Measurements from ENCODE around the gene LCLAT1. TPM values are rescaled to one million over a fixed set of nuclear protein-coding genes. Genes with fewer than 3 reads are reported as not detected.
A peak's percentile ranks its signal among the peaks of the same experiment; 100 is the strongest.
"Not testable (repeated sequence)": the region's sequence is repeated elsewhere in the genome, so short reads cannot be mapped to it uniquely, and the experiment has no call there.

LCLAT1 gene
- total RNA-seq, 2 donors from 2014 or later = 8.1 to 24.1 TPM

- no peak for DNase-seq (ENCODE audit: low spot score in 2 of 2)
- Mint-ChIP-seq H3K27ac (no peak overlapping the region), H3K36me3 (peaks cover 6 to 40% of the 10 kb centered on the region in 2 donors), H3K9me3 (peaks cover under 1 to 1% of the 10 kb centered on the region in 2 donors)
- no peak for ATAC-seq
These were observed 44.2 kb downstream of the LCLAT1 start for GRCh38 chr2:30491225-30491624.

GRCh38 chr2:30492185-30492584 is 45.1 kb downstream of the LCLAT1 start:
- H3K36me3 Mint-ChIP-seq = peaks cover 6 to 39% of the 10 kb centered on the region in 2 donors
- H3K27ac Mint-ChIP-seq = no peak overlapping the region
- ATAC-seq = no peak
- H3K9me3 Mint-ChIP-seq = peaks cover 8 to 9% of the 10 kb centered on the region in 2 donors
- DNase-seq (ENCODE audit: low spot score in 2 of 2) = no peak

- DNase-seq (ENCODE audit: low spot score in 2 of 2) (no peak), ATAC-seq (no peak)
- Mint-ChIP-seq H3K36me3 (peaks cover 7 to 38% of the 10 kb centered on the region in 2 donors), H3K27ac (no peak overlapping the region), H3K9me3 (peaks cover 9 to 11% of the 10 kb centered on the region in 2 donors)
These were observed 45.6 kb downstream of the LCLAT1 start for GRCh38 chr2:30492619-30493018.

DNA sequence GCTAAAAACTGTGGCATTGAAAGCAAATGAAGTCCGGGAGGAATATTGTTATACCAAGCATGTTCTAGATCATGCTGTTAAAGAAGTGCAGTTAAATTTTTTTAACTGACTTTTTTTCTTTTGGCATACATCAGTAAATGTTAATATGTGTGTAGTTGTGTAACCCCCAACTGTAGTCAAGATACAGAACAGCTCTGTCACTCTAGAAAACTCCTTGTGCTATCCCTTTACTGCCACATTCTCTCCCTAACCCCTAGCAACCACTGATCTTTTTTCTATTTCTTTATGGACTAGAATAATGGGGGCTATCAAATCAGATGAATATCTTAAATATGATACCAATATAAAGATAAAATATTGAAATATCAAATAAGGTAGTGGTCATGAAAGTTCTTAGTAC is 46.4 kb downstream of the LCLAT1 start:
- no peak for ATAC-seq
- Mint-ChIP-seq H3K36me3 (peaks cover 15 to 46% of the 10 kb centered on the region in 2 donors), H3K9me3 (peaks cover 17% of the 10 kb centered on the region in 2 donors), H3K27ac (no peak overlapping the region)
- DNase-seq (ENCODE audit: low spot score in 2 of 2) = no peak

- H3K27ac Mint-ChIP-seq = peak overlapping the region in 1 of 2 donors; percentile 67
- DNase-seq (ENCODE audit: low spot score in 2 of 2) = not testable (repeated sequence)
- H3K36me3 Mint-ChIP-seq = peaks cover 27 to 52% of the 10 kb centered on the region in 2 donors
- ATAC-seq = peak in 1 of 2 donors; percentile 20
- peaks cover 26 to 30% of the 10 kb centered on the region in 2 donors for H3K9me3 Mint-ChIP-seq
These were observed 48.9 kb downstream of the LCLAT1 start for GRCh38 chr2:30495896-30496295.

- peaks cover 30 to 76% of the 10 kb centered on the region in 2 donors for H3K36me3 Mint-ChIP-seq
- H3K9me3 Mint-ChIP-seq = peaks cover 29 to 33% of the 10 kb centered on the region in 2 donors
- no peak for DNase-seq (ENCODE audit: low spot score in 2 of 2)
- ATAC-seq = no peak
- H3K27ac Mint-ChIP-seq = no peak overlapping the region
These were observed 52.6 kb downstream of the LCLAT1 start for GRCh38 chr2:30499681-30500080.

DNA sequence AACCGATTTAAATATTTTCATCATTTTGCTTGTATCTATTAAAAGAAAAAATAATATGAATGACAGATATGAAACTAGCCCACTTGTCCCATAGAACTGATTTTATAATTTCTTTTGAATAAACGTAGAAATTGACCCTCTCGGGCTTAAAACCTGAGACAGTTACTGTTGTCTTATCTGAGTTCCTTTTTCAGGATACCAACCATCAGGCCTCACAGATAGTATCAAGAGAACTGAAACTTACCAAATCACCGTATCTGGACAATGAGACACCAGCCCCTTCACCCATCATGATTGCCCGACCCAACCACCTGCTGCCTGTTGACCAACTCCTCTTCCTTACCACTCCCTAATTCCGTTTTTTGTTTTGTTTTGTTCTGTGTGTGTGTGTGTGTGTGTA is 53.7 kb downstream of the LCLAT1 start:
- Mint-ChIP-seq H3K27ac (no peak overlapping the region), H3K9me3 (peaks cover 29 to 33% of the 10 kb centered on the region in 2 donors), H3K36me3 (peaks cover 28 to 71% of the 10 kb centered on the region in 2 donors)
- ATAC-seq (no peak), DNase-seq (ENCODE audit: low spot score in 2 of 2) (no peak)

GRCh38 chr2:30502310-30502709 is 55.3 kb downstream of the LCLAT1 start:
- DNase-seq (ENCODE audit: low spot score in 2 of 2) (no peak), ATAC-seq (no peak)
- H3K27ac Mint-ChIP-seq = peak overlapping the region in 1 of 2 donors; percentile 77
- peaks cover 21 to 24% of the 10 kb centered on the region in 2 donors for H3K9me3 Mint-ChIP-seq
- peaks cover 24 to 56% of the 10 kb centered on the region in 2 donors for H3K36me3 Mint-ChIP-seq

GRCh38 chr2:30503007-30503694 is 56.1 kb downstream of the LCLAT1 start:
- Mint-ChIP-seq H3K27ac (peak overlapping the region; percentile 68 to 77), H3K36me3 (peaks cover 19 to 56% of the 10 kb centered on the region in 2 donors), H3K9me3 (peaks cover 15 to 20% of the 10 kb centered on the region in 2 donors)
- DNase-seq (ENCODE audit: low spot score in 2 of 2) = no peak
- peak; percentile 28 to 37 for ATAC-seq

DNA sequence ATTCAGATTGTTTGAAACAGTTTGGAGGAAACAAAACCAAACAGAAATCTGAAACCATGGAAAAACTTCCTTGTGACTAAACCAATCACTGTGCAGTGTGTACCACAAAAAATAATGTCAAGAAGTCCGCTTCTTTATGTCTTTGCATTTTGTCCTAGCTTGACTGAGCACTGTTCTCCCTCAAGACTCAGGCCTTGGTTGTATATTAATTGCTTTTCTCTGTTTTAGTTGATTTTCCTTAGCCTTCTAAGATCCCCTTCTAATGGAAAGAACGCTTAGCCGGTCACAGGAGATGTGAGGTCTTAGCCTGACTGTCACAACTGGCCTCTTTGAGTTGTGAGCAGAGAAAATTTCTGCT is 56.6 kb downstream of the LCLAT1 start:
- peak in 1 of 2 donors; percentile 43 for ATAC-seq
- Mint-ChIP-seq H3K27ac (peak overlapping the region in 1 of 2 donors; percentile 77), H3K9me3 (peaks cover 9 to 19% of the 10 kb centered on the region in 2 donors), H3K36me3 (peaks cover 19 to 55% of the 10 kb centered on the region in 2 donors)
- DNase-seq (ENCODE audit: low spot score in 2 of 2) = no peak

DNA sequence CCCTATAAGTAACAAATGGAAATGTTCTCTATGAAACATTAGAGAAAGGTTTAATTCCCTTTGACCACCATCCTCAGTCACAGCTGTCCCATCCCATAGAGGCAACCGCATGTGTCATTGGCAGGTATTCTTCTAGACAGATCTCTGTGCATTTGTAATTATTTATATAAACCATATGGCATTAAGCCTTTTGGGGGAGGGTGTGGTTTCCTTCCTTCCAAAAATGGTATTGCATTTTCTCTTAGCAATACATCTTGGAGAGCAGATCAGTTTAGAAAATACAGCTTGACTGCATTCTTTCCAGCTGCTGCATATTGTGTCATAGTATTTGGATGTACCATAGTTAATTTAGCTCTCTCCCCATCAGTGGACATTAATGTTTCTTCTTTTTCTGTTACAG is 57.7 kb downstream of the LCLAT1 start:
- Mint-ChIP-seq H3K27ac (no peak overlapping the region), H3K36me3 (peaks cover 11 to 45% of the 10 kb centered on the region in 2 donors), H3K9me3 (peaks cover 5 to 11% of the 10 kb centered on the region in 2 donors)
- ATAC-seq (no peak), DNase-seq (ENCODE audit: low spot score in 2 of 2) (no peak)

- Mint-ChIP-seq H3K27ac (no peak overlapping the region), H3K9me3 (peaks cover 5 to 11% of the 10 kb centered on the region in 2 donors), H3K36me3 (peaks cover 11 to 40% of the 10 kb centered on the region in 2 donors)
- ATAC-seq (no peak), DNase-seq (ENCODE audit: low spot score in 2 of 2) (no peak)
These were observed 58.6 kb downstream of the LCLAT1 start for GRCh38 chr2:30505500-30506180.

DNA sequence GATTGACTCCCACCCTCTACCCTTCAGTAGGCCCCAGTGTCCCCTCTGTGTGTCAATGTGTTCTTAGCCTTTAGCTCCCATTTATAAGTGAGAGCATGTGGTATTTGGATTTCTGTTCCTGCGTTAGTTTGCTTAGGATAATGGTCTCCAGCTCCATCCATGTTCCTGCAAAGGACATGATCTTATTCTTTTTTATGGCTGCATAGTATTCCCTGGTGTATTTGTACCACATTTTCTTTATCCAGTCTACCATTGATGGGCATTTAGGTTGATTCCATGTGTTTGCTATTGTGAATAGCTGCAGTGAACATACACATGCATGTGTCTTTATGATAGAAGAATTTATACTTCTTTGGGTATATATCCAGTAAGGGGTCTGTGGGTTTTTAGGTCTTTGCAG is 60.4 kb downstream of the LCLAT1 start:
- DNase-seq (ENCODE audit: low spot score in 2 of 2); H3K9me3 Mint-ChIP-seq; H3K27ac Mint-ChIP-seq; ATAC-seq: not testable (repeated sequence)
- H3K36me3 Mint-ChIP-seq = peaks cover 6 to 21% of the 10 kb centered on the region in 2 donors

GRCh38 chr2:30509716-30510115 is 62.7 kb downstream of the LCLAT1 start:
- H3K9me3 Mint-ChIP-seq = peaks cover 0 to 6% of the 10 kb centered on the region in 2 donors
- peaks cover 6 to 12% of the 10 kb centered on the region in 2 donors for H3K36me3 Mint-ChIP-seq
- ATAC-seq (no peak), DNase-seq (ENCODE audit: low spot score in 2 of 2) (no peak)
- no peak overlapping the region for H3K27ac Mint-ChIP-seq

GRCh38 chr2:30510409-30510808 is 63.4 kb downstream of the LCLAT1 start:
- H3K27ac Mint-ChIP-seq = no peak overlapping the region
- no peak for ATAC-seq
- peaks cover 0 to 6% of the 10 kb centered on the region in 2 donors for H3K9me3 Mint-ChIP-seq
- peaks cover 6 to 12% of the 10 kb centered on the region in 2 donors for H3K36me3 Mint-ChIP-seq
- DNase-seq (ENCODE audit: low spot score in 2 of 2) = no peak

DNA sequence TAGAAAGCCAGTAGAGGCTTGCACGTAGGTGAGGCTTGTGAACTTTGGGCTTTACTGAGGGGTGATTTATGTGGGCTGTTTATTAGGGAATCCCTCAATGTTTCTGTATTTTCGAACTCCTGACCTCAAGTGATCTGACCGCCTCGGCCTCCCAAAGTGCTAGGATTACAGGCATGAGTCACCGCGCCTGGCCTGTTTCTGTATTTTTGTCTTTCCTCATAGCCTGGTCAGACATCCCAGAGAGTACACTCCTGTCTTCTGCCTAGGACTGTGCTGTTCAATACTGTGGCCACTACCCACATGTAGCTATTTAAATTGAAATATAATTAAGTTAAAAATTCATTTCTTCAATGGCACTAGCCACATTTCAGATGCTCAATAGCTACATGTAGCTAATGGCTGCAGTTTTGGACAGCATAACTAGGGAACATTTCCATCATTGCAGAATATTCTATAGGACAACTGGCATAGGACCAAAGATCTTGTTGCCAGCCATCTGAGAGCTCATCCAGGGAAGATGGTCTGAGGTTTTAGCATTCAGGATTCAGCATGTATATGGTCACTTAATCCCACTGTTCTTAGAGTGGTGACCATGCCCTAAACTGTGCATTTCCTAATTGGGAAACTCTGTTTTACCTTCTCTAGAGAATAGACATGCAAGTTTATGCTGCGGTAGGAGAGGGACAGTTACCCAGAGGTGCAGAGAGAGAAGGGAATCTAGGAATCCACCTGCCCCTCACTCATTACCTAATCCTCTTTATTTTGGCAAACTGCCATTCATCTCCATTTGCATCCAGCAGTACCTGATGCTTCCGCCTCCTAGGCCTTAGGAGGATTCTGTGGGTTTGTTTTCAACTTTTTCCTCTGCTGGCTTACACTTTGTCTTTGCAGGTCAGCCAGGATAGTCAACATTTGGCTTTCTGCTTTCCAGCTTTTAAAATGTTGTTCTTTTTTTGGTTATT is 64.4 kb downstream of the LCLAT1 start:
- Mint-ChIP-seq H3K27ac (no peak overlapping the region), H3K9me3 (peaks cover 0 to 6% of the 10 kb centered on the region in 2 donors), H3K36me3 (peaks cover 6 to 17% of the 10 kb centered on the region in 2 donors)
- ATAC-seq (no peak), DNase-seq (ENCODE audit: low spot score in 2 of 2) (no peak)

Measured in activated naive CD4-positive, alpha-beta T cell treated with anti-CD3 and anti-CD28 coated beads, Interleukin-2, amount 50 U/mL, for 72 hours (primary cell).